ENCODE data around the gene PPM1K. TPM values are rescaled to one million over a fixed set of nuclear protein-coding genes. Genes with fewer than 3 reads are reported as not detected.

The PPM1K gene
- total RNA-seq, 1 experiment from 2014 or later = 10.4 TPM

DNA sequence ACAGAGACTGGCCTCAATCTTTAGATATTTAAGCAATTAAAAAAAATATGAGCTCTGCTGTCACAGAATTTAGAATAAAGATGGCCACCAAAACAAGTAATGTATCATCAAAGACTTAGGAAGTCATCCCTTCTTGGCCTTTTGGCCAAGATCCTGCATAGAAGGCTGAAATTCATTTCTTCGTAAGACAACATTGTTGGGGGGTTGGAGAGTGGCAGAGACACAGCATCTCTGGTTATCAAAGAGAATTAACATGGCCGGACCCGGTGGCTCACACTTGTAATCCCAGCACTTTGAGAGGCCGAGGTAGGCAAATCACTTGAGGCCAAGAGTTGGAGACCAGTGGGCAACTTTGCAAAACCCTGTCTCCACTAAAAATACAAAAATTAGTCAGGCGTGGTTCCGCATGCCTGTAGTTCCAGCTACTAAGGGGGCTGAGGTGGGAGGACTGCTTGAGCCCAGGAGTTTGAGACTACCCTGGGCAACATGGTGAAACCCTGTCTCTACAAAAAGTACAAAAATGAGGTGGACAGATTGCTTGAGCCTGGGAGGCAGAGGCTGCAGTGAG, 4.0 kb downstream of the PPM1K start:
- H2AFZ ChIP-seq (ENCODE audit: low read length) = no peak overlapping the region
- H3K4ac ChIP-seq (ENCODE audit: low read depth, low read length) = no peak overlapping the region
- H3K23ac ChIP-seq (ENCODE audit: insufficient read length, low read depth, low read length) = no peak overlapping the region
- Mint-ChIP-seq H3K27me3 (ENCODE audit: low read depth) (peaks cover 10% of the 10 kb centered on the region), H3K4me3 (no peak overlapping the region), H3K27ac (no peak overlapping the region; a peak in 3 of 7 replicates), H3K9me3 (peaks cover 12 to 16% of the 10 kb centered on the region in 2 experiments), H3K36me3 (ENCODE audit: insufficient read depth in 1 of 3, low read depth in 3 of 3) (peaks cover 16 to 23% (median 16%) of the 10 kb centered on the region in 3 experiments), H3K4me1 (peaks cover 33 to 56% of the 10 kb centered on the region in 2 experiments)
- H3K9ac ChIP-seq (ENCODE audit: extremely low read depth, insufficient read length, low read length) = no peak overlapping the region
- no peak overlapping the region for H3K56ac ChIP-seq (ENCODE audit: insufficient read length, low read depth, low read length)
- no peaks in the 10 kb centered on the region for H3K79me1 ChIP-seq (ENCODE audit: insufficient read depth, low read depth, low read length, poor library complexity, severe bottlenecking)
- no peak overlapping the region for H4K8ac ChIP-seq (replicated peaks; ENCODE audit: insufficient read length, low read depth, low read length)
- no peak overlapping the region for H4K91ac ChIP-seq (ENCODE audit: insufficient read length, low read depth, low read length)
- H3K4me1 ChIP-seq (ENCODE audit: insufficient read depth, low read length) = no peaks in the 10 kb centered on the region
- no peak for DNase-seq
- H2BK20ac ChIP-seq (ENCODE audit: low read depth, low read length, poor library complexity, severe bottlenecking) = no peak overlapping the region
- H2BK12ac ChIP-seq (ENCODE audit: insufficient read length, low read depth, low read length) = no peak overlapping the region
- no peaks in the 10 kb centered on the region for H4K20me1 ChIP-seq (ENCODE audit: control insufficient read depth, insufficient read depth, insufficient read length)
- no peak overlapping the region for H4K5ac ChIP-seq (ENCODE audit: insufficient read length, low read depth, low read length)
- H2BK5ac ChIP-seq (ENCODE audit: insufficient read length, low read length) = no peak overlapping the region
- H3K4me2 ChIP-seq (ENCODE audit: insufficient read depth, insufficient read length, low read length) = no peak overlapping the region
- no peaks in the 10 kb centered on the region for H3K79me2 ChIP-seq (ENCODE audit: insufficient read depth, low read length)
- no peak overlapping the region for H2BK15ac ChIP-seq (ENCODE audit: low read depth, low read length)
- H3K23me2 ChIP-seq (ENCODE audit: insufficient read length, low read depth, low read length, poor library complexity, severe bottlenecking) = peaks cover 12% of the 10 kb centered on the region
- no CpG with 5 or more reads among the region's 6 CpGs for WGBS (ENCODE audit: extremely low coverage, insufficient read length, low lambda C conversion rate)
- no peak overlapping the region for H3T11ph ChIP-seq (ENCODE audit: low read length)
- H3K9me3 ChIP-seq (ENCODE audit: control insufficient read depth, low read depth, low read length) = peaks cover 8% of the 10 kb centered on the region
- no peak overlapping the region for H3K18ac ChIP-seq (ENCODE audit: insufficient read length, low read depth, low read length)
- no peak overlapping the region for H2AK5ac ChIP-seq (ENCODE audit: insufficient read length, low read length)
- H2BK120ac ChIP-seq (ENCODE audit: low read depth, low read length, poor library complexity, severe bottlenecking) = no peak overlapping the region
- H3K27me3 ChIP-seq (ENCODE audit: insufficient read depth, low read length) = no peaks in the 10 kb centered on the region; the same call in 1 of the 2 replicates
- TF ChIP-seq, protein P1, sequence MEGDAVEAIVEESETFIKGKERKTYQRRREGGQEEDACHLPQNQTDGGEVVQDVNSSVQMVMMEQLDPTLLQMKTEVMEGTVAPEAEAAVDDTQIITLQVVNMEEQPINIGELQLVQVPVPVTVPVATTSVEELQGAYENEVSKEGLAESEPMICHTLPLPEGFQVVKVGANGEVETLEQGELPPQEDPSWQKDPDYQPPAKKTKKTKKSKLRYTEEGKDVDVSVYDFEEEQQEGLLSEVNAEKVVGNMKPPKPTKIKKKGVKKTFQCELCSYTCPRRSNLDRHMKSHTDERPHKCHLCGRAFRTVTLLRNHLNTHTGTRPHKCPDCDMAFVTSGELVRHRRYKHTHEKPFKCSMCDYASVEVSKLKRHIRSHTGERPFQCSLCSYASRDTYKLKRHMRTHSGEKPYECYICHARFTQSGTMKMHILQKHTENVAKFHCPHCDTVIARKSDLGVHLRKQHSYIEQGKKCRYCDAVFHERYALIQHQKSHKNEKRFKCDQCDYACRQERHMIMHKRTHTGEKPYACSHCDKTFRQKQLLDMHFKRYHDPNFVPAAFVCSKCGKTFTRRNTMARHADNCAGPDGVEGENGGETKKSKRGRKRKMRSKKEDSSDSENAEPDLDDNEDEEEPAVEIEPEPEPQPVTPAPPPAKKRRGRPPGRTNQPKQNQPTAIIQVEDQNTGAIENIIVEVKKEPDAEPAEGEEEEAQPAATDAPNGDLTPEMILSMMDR (conservative IDR thresholded peaks at IDR 0.05) = no peak
- H3K14ac ChIP-seq (ENCODE audit: insufficient read depth, low read length) = no peak overlapping the region
- no peak overlapping the region for H3K27ac ChIP-seq (ENCODE audit: insufficient read length, low read depth, low read length)

Measured in H9 (cell line).